ENCODE results near the gene FTCDNL1.

Gene FTCDNL1

GRCh38 chr2:199784512-199784911 is 66.5 kb downstream of the FTCDNL1 start:
- H3K9me3 ChIP-seq (ENCODE audit: control insufficient read depth, insufficient read depth, low read length): no peaks in the 10 kb centered on the region
- H3K4me1 ChIP-seq (ENCODE audit: insufficient read depth, low read length): no peaks in the 10 kb centered on the region
- no peaks in the 10 kb centered on the region; the same call in 1 of the 2 replicates for H3K36me3 ChIP-seq (ENCODE audit: insufficient read depth, low read length)
- H3K9ac ChIP-seq (ENCODE audit: low read depth, low read length): no peak overlapping the region

- no peaks in the 10 kb centered on the region for H3K4me1 ChIP-seq (ENCODE audit: insufficient read depth, low read length)
- no peaks in the 10 kb centered on the region for H3K9me3 ChIP-seq (ENCODE audit: control insufficient read depth, insufficient read depth, low read length)
- no peak overlapping the region for H3K9ac ChIP-seq (ENCODE audit: low read depth, low read length)
- no peaks in the 10 kb centered on the region; the same call in 1 of the 2 replicates for H3K36me3 ChIP-seq (ENCODE audit: insufficient read depth, low read length)
Measured at GRCh38 chr2:199779589-199779988, 71.4 kb downstream of the FTCDNL1 start.

GRCh38 chr2:199778655-199779054 is 72.3 kb downstream of the FTCDNL1 start:
- Histone ChIP-seq H3K9me3 (ENCODE audit: control insufficient read depth, insufficient read depth, low read length) (no peaks in the 10 kb centered on the region), H3K9ac (ENCODE audit: low read depth, low read length) (no peak overlapping the region), H3K36me3 (ENCODE audit: insufficient read depth, low read length) (no peaks in the 10 kb centered on the region; the same call in 1 of the 2 replicates), H3K4me1 (ENCODE audit: insufficient read depth, low read length) (no peaks in the 10 kb centered on the region)

GRCh38 chr2:199777916-199778315 is 73.1 kb downstream of the FTCDNL1 start:
- Histone ChIP-seq H3K9ac (ENCODE audit: low read depth, low read length) (no peak overlapping the region), H3K4me1 (ENCODE audit: insufficient read depth, low read length) (no peaks in the 10 kb centered on the region), H3K36me3 (ENCODE audit: insufficient read depth, low read length) (no peaks in the 10 kb centered on the region; the same call in 1 of the 2 replicates), H3K9me3 (ENCODE audit: control insufficient read depth, insufficient read depth, low read length) (no peaks in the 10 kb centered on the region)

GRCh38 chr2:199777315-199777714 is 73.7 kb downstream of the FTCDNL1 start:
- Histone ChIP-seq H3K4me1 (ENCODE audit: insufficient read depth, low read length) (no peaks in the 10 kb centered on the region), H3K9ac (ENCODE audit: low read depth, low read length) (no peak overlapping the region), H3K36me3 (ENCODE audit: insufficient read depth, low read length) (no peaks in the 10 kb centered on the region; the same call in 1 of the 2 replicates), H3K9me3 (ENCODE audit: control insufficient read depth, insufficient read depth, low read length) (no peaks in the 10 kb centered on the region)

GRCh38 chr2:199775267-199775666 is 75.7 kb downstream of the FTCDNL1 start:
- Histone ChIP-seq H3K9ac (ENCODE audit: low read depth, low read length) (no peak overlapping the region), H3K9me3 (ENCODE audit: control insufficient read depth, insufficient read depth, low read length) (no peaks in the 10 kb centered on the region), H3K36me3 (ENCODE audit: insufficient read depth, low read length) (no peaks in the 10 kb centered on the region), H3K4me1 (ENCODE audit: insufficient read depth, low read length) (no peaks in the 10 kb centered on the region; the same call in 1 of the 2 replicates)

GRCh38 chr2:199772035-199772976 is 78.7 kb downstream of the FTCDNL1 start:
- H3K4me1 ChIP-seq (ENCODE audit: insufficient read depth, low read length): no peaks in the 10 kb centered on the region; the same call in 1 of the 2 replicates
- H3K36me3 ChIP-seq (ENCODE audit: insufficient read depth, low read length): no peaks in the 10 kb centered on the region
- H3K9me3 ChIP-seq (ENCODE audit: control insufficient read depth, insufficient read depth, low read length): no peaks in the 10 kb centered on the region
- H3K9ac ChIP-seq (ENCODE audit: low read depth, low read length): no peak overlapping the region

- Histone ChIP-seq H3K36me3 (ENCODE audit: insufficient read depth, low read length) (no peaks in the 10 kb centered on the region), H3K9ac (ENCODE audit: low read depth, low read length) (no peak overlapping the region), H3K9me3 (ENCODE audit: control insufficient read depth, insufficient read depth, low read length) (no peaks in the 10 kb centered on the region), H3K4me1 (ENCODE audit: insufficient read depth, low read length) (no peaks in the 10 kb centered on the region; the same call in 1 of the 2 replicates)
Measured at GRCh38 chr2:199770716-199771115, 80.3 kb downstream of the FTCDNL1 start.

- Histone ChIP-seq H3K4me1 (ENCODE audit: insufficient read depth, low read length) (no peaks in the 10 kb centered on the region), H3K9me3 (ENCODE audit: control insufficient read depth, insufficient read depth, low read length) (no peaks in the 10 kb centered on the region), H3K36me3 (ENCODE audit: insufficient read depth, low read length) (no peaks in the 10 kb centered on the region), H3K9ac (ENCODE audit: low read depth, low read length) (no peak overlapping the region)
Measured at GRCh38 chr2:199765646-199766045, 85.3 kb downstream of the FTCDNL1 start.

GRCh38 chr2:199764273-199764800 is 86.7 kb downstream of the FTCDNL1 start:
- Histone ChIP-seq H3K4me1 (ENCODE audit: insufficient read depth, low read length) (no peaks in the 10 kb centered on the region), H3K9me3 (ENCODE audit: control insufficient read depth, insufficient read depth, low read length) (no peaks in the 10 kb centered on the region), H3K36me3 (ENCODE audit: insufficient read depth, low read length) (no peaks in the 10 kb centered on the region), H3K9ac (ENCODE audit: low read depth, low read length) (no peak overlapping the region)

- Histone ChIP-seq H3K4me1 (ENCODE audit: insufficient read depth, low read length) (no peaks in the 10 kb centered on the region), H3K9me3 (ENCODE audit: control insufficient read depth, insufficient read depth, low read length) (no peaks in the 10 kb centered on the region), H3K9ac (ENCODE audit: low read depth, low read length) (no peak overlapping the region), H3K36me3 (ENCODE audit: insufficient read depth, low read length) (no peaks in the 10 kb centered on the region)
Measured at GRCh38 chr2:199762963-199763362, 88.0 kb downstream of the FTCDNL1 start.

GRCh38 chr2:199760574-199760973 is 90.4 kb downstream of the FTCDNL1 start:
- no peaks in the 10 kb centered on the region for H3K9me3 ChIP-seq (ENCODE audit: control insufficient read depth, insufficient read depth, low read length)
- H3K4me1 ChIP-seq (ENCODE audit: insufficient read depth, low read length): no peaks in the 10 kb centered on the region
- no peaks in the 10 kb centered on the region for H3K36me3 ChIP-seq (ENCODE audit: insufficient read depth, low read length)
- no peak overlapping the region for H3K9ac ChIP-seq (ENCODE audit: low read depth, low read length)

- Histone ChIP-seq H3K4me1 (ENCODE audit: insufficient read depth, low read length) (no peaks in the 10 kb centered on the region), H3K9me3 (ENCODE audit: control insufficient read depth, insufficient read depth, low read length) (no peaks in the 10 kb centered on the region; the same call in 1 of the 2 replicates), H3K36me3 (ENCODE audit: insufficient read depth, low read length) (no peaks in the 10 kb centered on the region), H3K9ac (ENCODE audit: low read depth, low read length) (no peak overlapping the region)
Measured at GRCh38 chr2:199757233-199757870, 93.6 kb downstream of the FTCDNL1 start.

- Histone ChIP-seq H3K4me1 (ENCODE audit: insufficient read depth, low read length) (no peaks in the 10 kb centered on the region), H3K9me3 (ENCODE audit: control insufficient read depth, insufficient read depth, low read length) (no peaks in the 10 kb centered on the region; the same call in 1 of the 2 replicates), H3K36me3 (ENCODE audit: insufficient read depth, low read length) (no peaks in the 10 kb centered on the region), H3K9ac (ENCODE audit: low read depth, low read length) (no peak overlapping the region)
Measured at GRCh38 chr2:199756743-199757142, 94.2 kb downstream of the FTCDNL1 start.

Data from ES-I3 (cell line).